ENCODE measurements around the gene UBAC2. TPM values are rescaled to one million over a fixed set of nuclear protein-coding genes. Genes with fewer than 3 reads are reported as not detected.
A peak's percentile ranks its signal among the peaks of the same experiment; 100 is the strongest.

UBAC2 gene
- total RNA-seq, 4 donors from 2014 or later = 41.8 to 51.0 (median 45.5) TPM

- no peak for DNase-seq (ENCODE audit: low spot score)
- no peak for TF ChIP-seq CTCF (IDR thresholded peaks at IDR 0.05)
- no peak for ATAC-seq (ENCODE audit: low FRiP score)
Measured at GRCh38 chr13:99308471-99309087, 107.9 kb downstream of the UBAC2 start.

- no peak for TF ChIP-seq CTCF (IDR thresholded peaks at IDR 0.05)
- ATAC-seq (ENCODE audit: low FRiP score) = peak; percentile 37
Measured at GRCh38 chr13:99310382-99311031, 109.9 kb downstream of the UBAC2 start.

GRCh38 chr13:99311137-99311536, 110.5 kb downstream of the UBAC2 start:
- no peak for TF ChIP-seq CTCF (IDR thresholded peaks at IDR 0.05)
- DNase-seq (ENCODE audit: low spot score) (no peak), ATAC-seq (ENCODE audit: low FRiP score) (peak; percentile 26)

More at GRCh38 chr13:99310382-99311031, 109.9 kb downstream of the UBAC2 start:
- DNase-seq (ENCODE audit: low spot score) = no peak

- DNase-seq (ENCODE audit: low spot score) = no peak
- TF ChIP-seq CTCF (IDR thresholded peaks at IDR 0.05) = no peak
- no peak for ATAC-seq (ENCODE audit: low FRiP score)
Measured at GRCh38 chr13:99311748-99312492, 111.3 kb downstream of the UBAC2 start.

GRCh38 chr13:99312493-99312883, 111.8 kb downstream of the UBAC2 start:
- DNase-seq (ENCODE audit: low spot score) (no peak), ATAC-seq (ENCODE audit: low FRiP score) (peak; percentile 30)
- no peak for TF ChIP-seq CTCF (IDR thresholded peaks at IDR 0.05)

- TF ChIP-seq CTCF (IDR thresholded peaks at IDR 0.05) = no peak
- no peak for DNase-seq (ENCODE audit: low spot score)
- ATAC-seq (ENCODE audit: low FRiP score) = no peak
Measured at GRCh38 chr13:99313501-99313900, 112.8 kb downstream of the UBAC2 start.

Data from omental fat pad (tissue), 4 donors.